ENCODE measurements around the gene BBS9. TPM values are rescaled to one million over a fixed set of nuclear protein-coding genes. Genes with fewer than 3 reads are reported as not detected.
"Not testable (repeated sequence)": the region's sequence is repeated elsewhere in the genome, so short reads cannot be mapped to it uniquely, and the experiment has no call there.

Gene BBS9
- polyA plus RNA-seq, 4 donors = 2.0 to 8.8 (median 3.0) TPM

DNA sequence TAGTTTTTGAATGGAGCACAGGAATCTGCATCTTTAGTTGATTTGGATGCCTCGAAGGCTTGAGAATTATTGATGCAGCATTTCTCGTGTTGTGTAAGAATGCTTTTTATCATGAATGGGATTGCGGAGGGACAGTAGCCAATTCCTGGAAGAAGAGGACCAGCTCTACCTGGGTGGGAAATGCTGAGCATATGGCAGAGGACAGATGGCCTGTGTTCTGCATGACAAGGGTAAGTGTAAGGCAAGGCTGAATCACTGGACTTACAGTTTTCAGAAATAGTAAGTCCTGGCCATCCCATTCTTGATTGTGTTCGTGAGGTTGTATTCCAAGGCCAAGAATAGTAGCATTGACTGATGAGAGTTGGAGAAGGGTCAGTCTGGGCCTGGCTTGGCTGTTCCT, 36.1 kb upstream of the BBS9 start:
- FAIRE-seq = no peak
- Histone ChIP-seq H3K9me3 (ENCODE audit: control insufficient read depth in 2 of 2, insufficient read depth in 1 of 2, low read depth in 1 of 2, low read length in 1 of 2) (no peaks in the 10 kb centered on the region), H3K4me1 (ENCODE audit: control insufficient read depth in 3 of 3, insufficient read depth in 2 of 3, low read depth in 1 of 3, low read length in 2 of 3) (no peaks in the 10 kb centered on the region), H3K27ac (ENCODE audit: low read depth in 1 of 3, low read length in 2 of 3) (no peak overlapping the region), H3K36me3 (ENCODE audit: control insufficient read depth in 3 of 3, insufficient read depth in 2 of 3, low read depth in 1 of 3, low read length in 3 of 3) (peaks cover 3 to 16% (median 10%) of the 10 kb centered on the region in 3 donors), H3K4me3 (ENCODE audit: low read depth in 1 of 3, low read length in 3 of 3) (no peak overlapping the region), H3K27me3 (ENCODE audit: control insufficient read depth in 3 of 3, insufficient read depth in 3 of 3, low read length in 3 of 3) (no peaks in the 10 kb centered on the region)
- DNase-seq = no peak
- WGBS, 3 donors = 88 to 97% (median 92%) methylated on average over 4 of the region's 4 CpGs

DNA sequence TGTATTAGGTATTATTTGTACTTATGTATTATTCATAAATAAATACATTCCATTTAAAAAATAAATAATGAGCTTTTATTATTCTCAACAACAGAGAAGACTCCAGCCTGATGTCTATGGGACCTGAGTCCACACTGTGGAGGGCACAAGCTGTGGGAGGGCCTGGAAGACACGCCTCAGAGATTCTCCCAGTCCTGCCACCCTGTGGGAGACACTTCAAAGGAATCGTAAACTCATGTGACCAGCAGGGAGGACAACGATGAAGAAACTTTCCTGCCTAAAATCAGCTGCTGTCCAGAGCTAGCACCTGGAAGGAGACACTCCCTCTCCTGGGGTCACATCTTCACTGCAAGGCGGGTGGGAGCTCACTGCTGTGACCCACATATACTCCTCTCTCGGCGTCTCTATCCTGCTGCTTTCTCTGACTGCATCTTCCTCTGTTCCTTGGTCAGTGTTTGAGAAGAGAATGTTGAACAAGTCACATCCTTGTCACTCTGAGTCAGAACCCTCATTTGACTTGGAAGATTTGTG, 34.6 kb upstream of the BBS9 start:
- FAIRE-seq; H3K4me1 ChIP-seq (ENCODE audit: control insufficient read depth in 3 of 3, insufficient read depth in 2 of 3, low read depth in 1 of 3, low read length in 2 of 3); H3K4me3 ChIP-seq (ENCODE audit: low read depth in 1 of 3, low read length in 3 of 3); H3K27ac ChIP-seq (ENCODE audit: low read depth in 1 of 3, low read length in 2 of 3); H3K9me3 ChIP-seq (ENCODE audit: control insufficient read depth in 2 of 2, insufficient read depth in 1 of 2, low read depth in 1 of 2, low read length in 1 of 2); DNase-seq; H3K27me3 ChIP-seq (ENCODE audit: control insufficient read depth in 3 of 3, insufficient read depth in 3 of 3, low read length in 3 of 3): not testable (repeated sequence)
- H3K36me3 ChIP-seq (ENCODE audit: control insufficient read depth in 3 of 3, insufficient read depth in 2 of 3, low read depth in 1 of 3, low read length in 3 of 3) = peaks cover 3 to 25% (median 19%) of the 10 kb centered on the region in 3 donors
- WGBS, 3 donors = 83 to 85% (median 83%) methylated on average over 5 to 6 of the region's 6 CpGs

GRCh38 chr7:33099154-33099940, 30.0 kb upstream of the BBS9 start:
- WGBS, 3 donors = 71 to 82% (median 71%) methylated on average over 4 of the region's 4 CpGs
- Histone ChIP-seq H3K4me3 (ENCODE audit: low read depth in 1 of 3, low read length in 3 of 3) (no peak overlapping the region), H3K27ac (ENCODE audit: low read depth in 1 of 3, low read length in 2 of 3) (no peak overlapping the region), H3K9me3 (ENCODE audit: control insufficient read depth in 2 of 2, insufficient read depth in 1 of 2, low read depth in 1 of 2, low read length in 1 of 2) (no peaks in the 10 kb centered on the region), H3K4me1 (ENCODE audit: control insufficient read depth in 3 of 3, insufficient read depth in 2 of 3, low read depth in 1 of 3, low read length in 2 of 3) (no peaks in the 10 kb centered on the region), H3K36me3 (ENCODE audit: control insufficient read depth in 3 of 3, insufficient read depth in 2 of 3, low read depth in 1 of 3, low read length in 3 of 3) (peaks cover 5 to 39% (median 22%) of the 10 kb centered on the region in 3 donors), H3K27me3 (ENCODE audit: control insufficient read depth in 3 of 3, insufficient read depth in 3 of 3, low read length in 3 of 3) (no peaks in the 10 kb centered on the region)
- FAIRE-seq (no peak), DNase-seq (no peak)

GRCh38 chr7:33100770-33101169, 28.6 kb upstream of the BBS9 start:
- Histone ChIP-seq H3K36me3 (ENCODE audit: control insufficient read depth in 3 of 3, insufficient read depth in 2 of 3, low read depth in 1 of 3, low read length in 3 of 3) (peaks cover 4 to 35% (median 22%) of the 10 kb centered on the region in 3 donors), H3K4me3 (ENCODE audit: low read depth in 1 of 3, low read length in 3 of 3) (no peak overlapping the region), H3K27me3 (ENCODE audit: control insufficient read depth in 3 of 3, insufficient read depth in 3 of 3, low read length in 3 of 3) (no peaks in the 10 kb centered on the region), H3K27ac (ENCODE audit: low read depth in 1 of 3, low read length in 2 of 3) (no peak overlapping the region), H3K9me3 (ENCODE audit: control insufficient read depth in 2 of 2, insufficient read depth in 1 of 2, low read depth in 1 of 2, low read length in 1 of 2) (no peaks in the 10 kb centered on the region), H3K4me1 (ENCODE audit: control insufficient read depth in 3 of 3, insufficient read depth in 2 of 3, low read depth in 1 of 3, low read length in 2 of 3) (no peaks in the 10 kb centered on the region)
- WGBS, 3 donors = 73 to 88% (median 84%) methylated on average over 3 of the region's 3 CpGs
- DNase-seq (no peak), FAIRE-seq (no peak)

DNA sequence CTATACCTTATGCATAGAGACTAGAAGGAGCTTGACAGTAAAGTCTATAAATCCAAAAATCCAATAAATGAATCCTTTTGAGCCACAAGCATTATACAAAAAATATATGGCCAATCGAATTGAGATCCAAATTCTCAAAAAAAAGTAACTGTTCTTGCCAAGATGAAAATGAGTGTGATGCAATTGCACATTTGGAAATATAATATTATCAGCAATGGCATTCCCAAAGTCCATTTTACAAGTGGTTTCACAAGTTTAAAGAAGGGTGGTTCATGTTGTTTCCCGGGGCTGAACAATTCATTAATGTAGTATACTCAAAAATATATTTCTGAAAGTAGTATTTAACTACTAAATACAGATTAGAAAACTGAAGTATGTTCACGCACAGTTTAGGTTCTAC, 27.5 kb upstream of the BBS9 start:
- DNase-seq = no peak
- 80 to 86% (median 83%) methylated on average over 3 of the region's 3 CpGs for WGBS, 3 donors
- H3K36me3 ChIP-seq (ENCODE audit: control insufficient read depth in 3 of 3, insufficient read depth in 2 of 3, low read depth in 1 of 3, low read length in 3 of 3) = peaks cover 4 to 30% (median 17%) of the 10 kb centered on the region in 3 donors
- H3K4me1 ChIP-seq (ENCODE audit: control insufficient read depth in 3 of 3, insufficient read depth in 2 of 3, low read depth in 1 of 3, low read length in 2 of 3) = no peaks in the 10 kb centered on the region
- H3K27me3 ChIP-seq (ENCODE audit: control insufficient read depth in 3 of 3, insufficient read depth in 3 of 3, low read length in 3 of 3) = no peaks in the 10 kb centered on the region
- no peak overlapping the region for H3K27ac ChIP-seq (ENCODE audit: low read depth in 1 of 3, low read length in 2 of 3)
- no peak for FAIRE-seq
- H3K9me3 ChIP-seq (ENCODE audit: control insufficient read depth in 2 of 2, insufficient read depth in 1 of 2, low read depth in 1 of 2, low read length in 1 of 2) = no peaks in the 10 kb centered on the region
- H3K4me3 ChIP-seq (ENCODE audit: low read depth in 1 of 3, low read length in 3 of 3) = no peak overlapping the region

DNA sequence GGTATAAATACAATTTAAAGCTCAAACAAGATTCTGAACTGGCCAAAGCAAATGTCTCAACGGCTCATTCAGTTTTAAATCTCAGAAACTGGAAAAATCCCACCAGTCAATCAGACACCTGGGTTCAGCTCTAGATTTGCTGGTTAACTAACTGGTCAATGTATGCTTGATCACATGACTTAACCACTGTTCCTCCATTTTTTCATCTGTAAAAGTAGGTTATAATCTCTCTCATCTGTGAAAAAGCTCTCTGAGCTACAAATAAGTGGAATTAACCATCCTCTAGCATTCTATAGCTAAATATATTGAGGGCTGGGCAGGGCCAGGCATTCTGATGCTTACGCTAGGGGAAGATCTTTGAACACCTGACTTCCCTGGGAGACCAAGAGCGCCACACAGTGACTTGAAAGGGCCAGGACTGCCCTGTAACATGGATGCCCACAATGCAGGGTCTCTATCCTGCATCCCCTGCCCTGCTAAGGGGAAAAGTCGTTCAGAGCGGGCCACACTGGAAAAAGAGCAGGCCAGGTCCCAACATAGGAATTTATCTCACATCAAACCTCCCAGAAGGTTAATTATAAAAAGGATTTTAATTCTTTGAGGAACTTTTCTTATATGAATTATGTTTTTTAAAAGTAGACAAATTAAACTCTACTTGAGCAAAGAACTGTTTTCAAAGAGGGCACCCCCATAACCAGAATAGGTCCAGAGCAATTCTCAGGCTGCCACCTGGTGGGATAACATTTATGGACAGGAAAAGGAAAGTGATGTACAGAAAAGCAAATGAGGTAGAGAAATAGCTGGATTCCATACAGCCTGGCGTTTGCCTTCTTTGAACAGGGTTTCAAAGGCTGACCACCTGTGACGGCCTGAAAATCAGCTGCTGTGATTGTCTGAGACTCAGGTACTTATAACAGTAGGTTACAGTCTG, 22.0 kb upstream of the BBS9 start:
- H3K27ac ChIP-seq (ENCODE audit: low read depth in 1 of 3, low read length in 2 of 3) = no peak overlapping the region
- peaks cover 0 to 11% (median 4%) of the 10 kb centered on the region in 3 donors for H3K36me3 ChIP-seq (ENCODE audit: control insufficient read depth in 3 of 3, insufficient read depth in 2 of 3, low read depth in 1 of 3, low read length in 3 of 3)
- DNase-seq (peak; percentile 35 to 58), FAIRE-seq (no peak)
- H3K4me1 ChIP-seq (ENCODE audit: control insufficient read depth in 3 of 3, insufficient read depth in 2 of 3, low read depth in 1 of 3, low read length in 2 of 3) = peaks cover 2 to 14% (median 4%) of the 10 kb centered on the region in 3 donors
- peak overlapping the region in 2 of 3 donors; percentile 15 to 61 for H3K4me3 ChIP-seq (ENCODE audit: low read depth in 1 of 3, low read length in 3 of 3)
- 46 to 56% (median 54%) methylated on average over 7 of the region's 7 CpGs for WGBS, 3 donors
- no peaks in the 10 kb centered on the region for H3K9me3 ChIP-seq (ENCODE audit: control insufficient read depth in 2 of 2, insufficient read depth in 1 of 2, low read depth in 1 of 2, low read length in 1 of 2)
- H3K27me3 ChIP-seq (ENCODE audit: control insufficient read depth in 3 of 3, insufficient read depth in 3 of 3, low read length in 3 of 3) = no peaks in the 10 kb centered on the region

GRCh38 chr7:33108554-33109004, 20.8 kb upstream of the BBS9 start:
- peak in 1 of 2 donors; percentile 29 for DNase-seq
- Histone ChIP-seq H3K27me3 (ENCODE audit: control insufficient read depth in 3 of 3, insufficient read depth in 3 of 3, low read length in 3 of 3) (no peaks in the 10 kb centered on the region), H3K9me3 (ENCODE audit: control insufficient read depth in 2 of 2, insufficient read depth in 1 of 2, low read depth in 1 of 2, low read length in 1 of 2) (no peaks in the 10 kb centered on the region), H3K4me3 (ENCODE audit: low read depth in 1 of 3, low read length in 3 of 3) (peak overlapping the region; percentile 61 to 99 (median 86)), H3K4me1 (ENCODE audit: control insufficient read depth in 3 of 3, insufficient read depth in 2 of 3, low read depth in 1 of 3, low read length in 2 of 3) (peaks cover 2 to 14% (median 4%) of the 10 kb centered on the region in 3 donors), H3K36me3 (ENCODE audit: control insufficient read depth in 3 of 3, insufficient read depth in 2 of 3, low read depth in 1 of 3, low read length in 3 of 3) (peaks cover 0 to under 1% (median 0%) of the 10 kb centered on the region in 3 donors), H3K27ac (ENCODE audit: low read depth in 1 of 3, low read length in 2 of 3) (peak overlapping the region; percentile 29 to 82 (median 75))
- FAIRE-seq = no peak
- WGBS, 3 donors = 0 to 1% (median 0%) methylated on average over 10 of the region's 10 CpGs

All from small intestine (tissue), 7 donors.